ENCODE results near the gene GAGE12E.
"Not testable (repeated sequence)": the region's sequence is repeated elsewhere in the genome, so short reads cannot be mapped to it uniquely, and the experiment has no call there.

Gene GAGE12E

DNA sequence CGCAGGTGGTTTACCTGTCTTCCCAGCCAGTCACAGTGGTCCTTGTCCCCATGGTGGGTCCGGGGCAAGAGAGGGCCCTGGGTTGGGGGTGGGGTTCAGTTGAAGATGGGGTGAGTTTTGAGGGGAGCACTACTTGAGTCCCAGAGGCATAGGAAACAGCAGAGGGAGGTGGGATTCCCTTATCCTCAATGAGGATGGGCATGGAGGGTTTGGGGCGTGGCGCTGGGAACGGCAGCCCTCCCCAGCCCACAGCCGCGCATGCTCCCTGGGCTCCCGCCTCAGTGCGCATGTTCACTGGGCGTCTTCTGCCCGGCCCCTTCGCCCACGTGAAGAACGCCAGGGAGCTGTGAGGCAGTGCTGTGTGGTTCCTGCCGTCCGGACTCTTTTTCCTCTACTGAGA lies at the start of gene GAGE12E:
GAGE12E (plus strand) TSS at position 301 of the 400 bp plus-strand sequence. CDS start 1,155 bp downstream, outside the sequence.
- DNase-seq (ENCODE audit: low read depth in 2 of 2), result not testable (repeated sequence)

- not testable (repeated sequence) for DNase-seq (ENCODE audit: low read depth in 2 of 2)
These were observed 19.2 kb upstream of the GAGE12E start, which contains the start of gene GAGE12C for GRCh38 chrX:49531877-49532276. GAGE12C (plus strand) TSS chrX:49532177; CDS start chrX:49533332, 1,155 bp downstream.

DNA sequence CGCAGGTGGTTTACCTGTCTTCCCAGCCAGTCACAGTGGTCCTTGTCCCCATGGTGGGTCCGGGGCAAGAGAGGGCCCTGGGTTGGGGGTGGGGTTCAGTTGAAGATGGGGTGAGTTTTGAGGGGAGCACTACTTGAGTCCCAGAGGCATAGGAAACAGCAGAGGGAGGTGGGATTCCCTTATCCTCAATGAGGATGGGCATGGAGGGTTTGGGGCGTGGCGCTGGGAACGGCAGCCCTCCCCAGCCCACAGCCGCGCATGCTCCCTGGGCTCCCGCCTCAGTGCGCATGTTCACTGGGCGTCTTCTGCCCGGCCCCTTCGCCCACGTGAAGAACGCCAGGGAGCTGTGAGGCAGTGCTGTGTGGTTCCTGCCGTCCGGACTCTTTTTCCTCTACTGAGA lies 9.7 kb upstream of the GAGE12E start, which contains the start of gene GAGE12D:
GAGE12D (plus strand) TSS at position 301 of the 400 bp plus-strand sequence. CDS start 1,155 bp downstream, outside the sequence.
- not testable (repeated sequence) for DNase-seq (ENCODE audit: low read depth in 2 of 2)

GRCh38 chrX:49560542-49560941 lies 9.5 kb downstream of the GAGE12E start, which contains the start of gene GAGE12F:
GAGE12F (plus strand) TSS chrX:49560842; CDS start chrX:49561997, 1,155 bp downstream.
- not testable (repeated sequence) for DNase-seq (ENCODE audit: low read depth in 2 of 2)

GRCh38 chrX:49568728-49569127 lies 17.6 kb downstream of the GAGE12E start:
- not testable (repeated sequence) for DNase-seq (ENCODE audit: low read depth in 2 of 2)

GRCh38 chrX:49569152-49569551 lies 18.1 kb downstream of the GAGE12E start:
- DNase-seq (ENCODE audit: low read depth in 2 of 2), result not testable (repeated sequence)

GRCh38 chrX:49570100-49570499 lies 19.0 kb downstream of the GAGE12E start, which contains the start of gene GAGE12G:
GAGE12G (plus strand) TSS chrX:49570400; CDS start chrX:49571555, 1,155 bp downstream.
- DNase-seq (ENCODE audit: low read depth in 2 of 2), result not testable (repeated sequence)

GRCh38 chrX:49579649-49580048 lies 28.6 kb downstream of the GAGE12E start, which contains the start of gene GAGE12H:
GAGE12H (plus strand) TSS chrX:49579949; CDS start chrX:49581104, 1,155 bp downstream.
- not testable (repeated sequence) for DNase-seq (ENCODE audit: low read depth in 2 of 2)

- not testable (repeated sequence) for DNase-seq (ENCODE audit: low read depth in 2 of 2)
These were observed 38.1 kb downstream of the GAGE12E start, which contains the start of gene GAGE2A for GRCh38 chrX:49589196-49589595. GAGE2A (plus strand) TSS chrX:49589496; CDS start chrX:49590651, 1,155 bp downstream.

DNA sequence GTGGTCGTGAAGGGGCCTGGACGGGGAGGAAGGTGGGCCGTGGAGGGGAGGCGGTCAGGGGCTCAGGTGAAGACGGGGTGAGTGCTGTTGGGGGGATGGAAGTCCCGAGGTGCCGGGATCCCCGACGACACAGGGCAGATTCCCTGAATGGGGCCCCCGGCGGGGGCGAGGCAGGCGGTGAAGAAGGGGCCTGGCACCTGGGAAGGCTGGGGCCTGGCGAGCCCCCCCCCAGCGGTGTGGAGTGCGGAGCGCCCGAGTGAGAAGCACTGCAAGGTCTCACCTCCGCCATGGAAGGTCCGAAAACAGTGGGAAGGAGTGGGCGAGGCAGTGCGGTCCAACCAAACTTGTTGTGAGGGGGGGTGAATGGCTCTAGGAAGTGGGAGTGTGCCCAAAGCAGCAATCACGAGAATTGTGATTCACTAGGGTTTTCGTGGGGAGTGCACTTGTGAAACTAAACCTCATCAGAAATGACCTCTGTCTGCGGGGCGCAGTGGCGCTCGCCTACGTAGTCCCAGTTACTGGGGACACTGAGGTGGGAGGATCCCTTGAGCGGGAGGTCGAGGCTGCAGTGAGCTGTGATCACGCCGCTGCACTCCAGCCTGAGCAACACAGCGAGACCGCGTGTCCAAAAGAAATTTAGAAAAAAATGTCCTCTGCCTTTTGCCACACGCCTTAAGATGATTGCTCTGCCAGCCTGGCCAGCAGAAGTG lies 38.8 kb downstream of the GAGE12E start:
- DNase-seq (ENCODE audit: low read depth in 2 of 2), result not testable (repeated sequence)

GRCh38 chrX:49590488-49590887 lies 39.4 kb downstream of the GAGE12E start:
- DNase-seq (ENCODE audit: low read depth in 2 of 2), result not testable (repeated sequence)

DNA sequence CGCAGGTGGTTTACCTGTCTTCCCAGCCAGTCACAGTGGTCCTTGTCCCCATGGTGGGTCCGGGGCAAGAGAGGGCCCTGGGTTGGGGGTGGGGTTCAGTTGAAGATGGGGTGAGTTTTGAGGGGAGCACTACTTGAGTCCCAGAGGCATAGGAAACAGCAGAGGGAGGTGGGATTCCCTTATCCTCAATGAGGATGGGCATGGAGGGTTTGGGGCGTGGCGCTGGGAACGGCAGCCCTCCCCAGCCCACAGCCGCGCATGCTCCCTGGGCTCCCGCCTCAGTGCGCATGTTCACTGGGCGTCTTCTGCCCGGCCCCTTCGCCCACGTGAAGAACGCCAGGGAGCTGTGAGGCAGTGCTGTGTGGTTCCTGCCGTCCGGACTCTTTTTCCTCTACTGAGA lies 47.6 kb downstream of the GAGE12E start, which contains the start of gene GAGE1:
GAGE1 (plus strand) TSS at position 301 of the 400 bp plus-strand sequence. CDS start 1,155 bp downstream, outside the sequence.
- DNase-seq (ENCODE audit: low read depth in 2 of 2), result not testable (repeated sequence)

Measured in fibroblast of skin of left biceps (primary cell).